RWPE1 (cell line): ENCODE results near the gene RALGAPB.

Source experiments
- CTCF ChIA-PET: fragments of 350-600 bp; sonication (Branson Sonifier 250); formaldehyde crosslinking; extraction: SDS; loops from one replicate; lab custom pipeline; 2021; lab: Yijun Ruan, JAX
- POLR2A ChIA-PET: fragments of 400-600 bp; formaldehyde crosslinking; extraction: SDS; loops from one replicate; lab custom pipeline; 2020; ENCODE audit warnings: antibody characterized with exemption; ENCODE audit not compliant: low non-redundant PET; lab: Yijun Ruan, JAX
- DNase-seq: peaks from one replicate; pipeline ENCODE4 v3.0.0; 2012; ENCODE audit warnings: low spot score
- H3K27ac ChIP-seq: fragments of 450-650 bp; 2 replicates; pipeline ENCODE4 v1.5.1; 2017
- TF ChIP-seq, protein P1 (sequence below): fragments of 450-650 bp; conservative IDR thresholded peaks from 2 replicates; pipeline ENCODE4 v1.5.1; 2017; ENCODE audit warnings: low read depth, mild to moderate bottlenecking

RALGAPB gene

GRCh38 chr20:38555395-38555794 lies 82.8 kb downstream of the RALGAPB start:
- TF ChIP-seq, protein P1, sequence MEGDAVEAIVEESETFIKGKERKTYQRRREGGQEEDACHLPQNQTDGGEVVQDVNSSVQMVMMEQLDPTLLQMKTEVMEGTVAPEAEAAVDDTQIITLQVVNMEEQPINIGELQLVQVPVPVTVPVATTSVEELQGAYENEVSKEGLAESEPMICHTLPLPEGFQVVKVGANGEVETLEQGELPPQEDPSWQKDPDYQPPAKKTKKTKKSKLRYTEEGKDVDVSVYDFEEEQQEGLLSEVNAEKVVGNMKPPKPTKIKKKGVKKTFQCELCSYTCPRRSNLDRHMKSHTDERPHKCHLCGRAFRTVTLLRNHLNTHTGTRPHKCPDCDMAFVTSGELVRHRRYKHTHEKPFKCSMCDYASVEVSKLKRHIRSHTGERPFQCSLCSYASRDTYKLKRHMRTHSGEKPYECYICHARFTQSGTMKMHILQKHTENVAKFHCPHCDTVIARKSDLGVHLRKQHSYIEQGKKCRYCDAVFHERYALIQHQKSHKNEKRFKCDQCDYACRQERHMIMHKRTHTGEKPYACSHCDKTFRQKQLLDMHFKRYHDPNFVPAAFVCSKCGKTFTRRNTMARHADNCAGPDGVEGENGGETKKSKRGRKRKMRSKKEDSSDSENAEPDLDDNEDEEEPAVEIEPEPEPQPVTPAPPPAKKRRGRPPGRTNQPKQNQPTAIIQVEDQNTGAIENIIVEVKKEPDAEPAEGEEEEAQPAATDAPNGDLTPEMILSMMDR = no peak
- CTCF ChIA-PET = no interaction called here
- POLR2A ChIA-PET = no interaction called here
- no peak for DNase-seq
- no peak overlapping the region for H3K27ac ChIP-seq

DNA sequence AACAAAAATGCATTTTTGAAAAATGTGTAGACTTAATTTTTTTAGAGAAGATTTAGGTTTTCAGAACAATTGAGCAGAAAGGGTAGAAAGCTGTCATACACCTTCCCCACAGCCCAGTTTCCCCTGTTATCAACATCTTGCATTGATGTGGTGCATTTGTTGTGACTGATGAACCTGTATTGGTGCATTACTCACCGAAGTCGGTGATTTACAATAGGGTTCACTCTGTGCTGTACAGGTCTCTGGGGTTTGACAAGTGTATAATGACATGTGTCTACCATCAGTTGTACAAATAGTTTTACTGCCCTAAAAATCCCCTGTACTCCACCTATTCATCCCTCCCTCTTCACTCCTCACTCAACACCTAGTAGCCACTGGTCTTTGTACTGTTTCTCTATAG lies 84.5 kb downstream of the RALGAPB start:
- POLR2A ChIA-PET = no interaction called here
- CTCF ChIA-PET = interaction anchor here (0.5 kb wide), 1 partner anchor 76 kb away, joined by 3 read pairs; no protein-coding TSS in a partner anchor

DNA sequence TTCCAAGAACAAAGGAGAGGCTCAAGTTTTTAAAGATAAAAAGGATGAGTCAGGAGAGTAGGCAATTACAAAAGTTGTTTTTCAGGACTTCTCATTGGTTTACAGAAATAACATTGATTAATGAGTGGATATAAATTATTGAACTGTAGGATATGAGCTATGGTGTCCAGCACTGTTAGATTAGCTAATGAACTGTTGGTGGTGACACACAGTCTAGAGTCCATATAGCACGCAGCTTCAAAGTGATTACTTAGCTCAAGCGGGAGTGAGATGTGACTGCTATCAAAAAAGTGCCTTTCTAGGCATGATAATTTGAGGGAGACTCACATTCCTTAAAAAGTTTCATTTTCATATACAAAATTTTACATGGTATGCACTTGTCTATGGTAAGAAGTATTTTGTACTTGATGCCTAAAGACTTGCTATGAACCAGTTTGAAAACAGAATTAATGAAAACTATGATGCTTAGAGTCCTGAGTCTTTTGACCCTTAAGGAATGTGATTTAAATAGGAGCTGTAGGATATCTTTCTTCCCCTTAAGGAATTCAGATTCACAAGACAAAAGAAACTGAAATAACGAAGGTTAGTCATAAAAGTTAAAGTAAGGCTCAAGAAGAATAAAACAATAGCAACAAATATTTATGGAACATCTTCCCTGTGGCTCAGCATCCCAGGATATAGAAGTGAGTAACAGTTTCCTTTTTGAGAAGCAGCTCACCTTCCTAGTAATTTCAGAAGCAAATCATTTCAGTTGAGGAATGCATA lies 86.1 kb downstream of the RALGAPB start:
- ChIA-PET POLR2A (no interaction called here), CTCF (interaction anchor here (0.6 kb wide), 1 partner anchor 64 kb away, joined by 3 read pairs; no protein-coding TSS in a partner anchor)
- DNase-seq = no peak
- TF ChIP-seq, protein P1 = no peak
- H3K27ac ChIP-seq = no peak overlapping the region

More for the DNA sequence above, 84.5 kb downstream of the RALGAPB start:
- H3K27ac ChIP-seq = no peak overlapping the region
- DNase-seq = no peak
- TF ChIP-seq, protein P1 = no peak

GRCh38 chr20:38559764-38560163 lies 87.1 kb downstream of the RALGAPB start:
- H3K27ac ChIP-seq = no peak overlapping the region
- DNase-seq = no peak
- ChIA-PET CTCF (interaction anchor here (0.6 to 0.8 kb wide), 2 partner anchors 58 to 151 kb away, joined by 3 to 4 read pairs; no protein-coding TSS in a partner anchor), POLR2A (no interaction called here)
- TF ChIP-seq, protein P1 = no peak

DNA sequence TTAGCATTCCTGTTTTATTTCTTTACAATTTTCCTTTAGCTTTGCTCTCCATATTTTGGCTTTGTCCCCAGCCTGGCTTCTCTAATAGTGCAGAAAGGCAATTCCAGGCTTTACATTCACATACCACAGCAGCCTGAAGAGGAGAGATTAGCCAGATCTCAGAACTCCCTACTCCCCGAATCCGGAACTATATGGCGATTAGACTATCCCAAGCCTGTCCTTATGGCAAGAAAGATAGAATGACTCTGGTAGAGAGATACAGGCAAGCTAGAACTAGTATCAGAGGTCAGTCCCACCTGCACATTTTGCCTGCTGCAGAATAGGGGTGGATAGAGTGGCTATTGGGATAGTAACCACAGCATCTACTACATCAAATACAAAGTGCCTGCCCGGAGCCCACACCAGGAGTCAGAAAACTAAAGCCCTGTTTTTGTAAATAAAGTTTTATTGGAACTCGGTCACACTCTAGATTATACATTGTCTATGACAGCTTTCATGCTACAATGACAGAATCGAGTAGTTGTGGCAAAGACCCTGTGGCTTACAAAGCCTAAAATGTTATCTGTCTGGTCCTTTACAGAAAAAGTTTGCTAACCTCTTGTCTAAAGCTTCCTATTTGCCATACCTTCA lies 91.3 kb downstream of the RALGAPB start:
- DNase-seq = no peak
- ChIA-PET POLR2A (no interaction called here), CTCF (interaction anchor here (0.6 to 0.8 kb wide), 2 partner anchors 23 to 37 kb away, joined by 3 read pairs; no protein-coding TSS in a partner anchor)
- TF ChIP-seq, protein P1 = no peak
- no peak overlapping the region for H3K27ac ChIP-seq

- ChIA-PET POLR2A (no interaction called here), CTCF (interaction anchor here (0.6 kb wide), 1 partner anchor 24 kb away, joined by 3 read pairs; no protein-coding TSS in a partner anchor)
- TF ChIP-seq, protein P1 = no peak
- DNase-seq = no peak
- H3K27ac ChIP-seq = no peak overlapping the region
These were observed 92.0 kb downstream of the RALGAPB start for GRCh38 chr20:38564680-38565079.
